Measurements from ENCODE around the gene PRKAG2.

The PRKAG2 gene

DNA sequence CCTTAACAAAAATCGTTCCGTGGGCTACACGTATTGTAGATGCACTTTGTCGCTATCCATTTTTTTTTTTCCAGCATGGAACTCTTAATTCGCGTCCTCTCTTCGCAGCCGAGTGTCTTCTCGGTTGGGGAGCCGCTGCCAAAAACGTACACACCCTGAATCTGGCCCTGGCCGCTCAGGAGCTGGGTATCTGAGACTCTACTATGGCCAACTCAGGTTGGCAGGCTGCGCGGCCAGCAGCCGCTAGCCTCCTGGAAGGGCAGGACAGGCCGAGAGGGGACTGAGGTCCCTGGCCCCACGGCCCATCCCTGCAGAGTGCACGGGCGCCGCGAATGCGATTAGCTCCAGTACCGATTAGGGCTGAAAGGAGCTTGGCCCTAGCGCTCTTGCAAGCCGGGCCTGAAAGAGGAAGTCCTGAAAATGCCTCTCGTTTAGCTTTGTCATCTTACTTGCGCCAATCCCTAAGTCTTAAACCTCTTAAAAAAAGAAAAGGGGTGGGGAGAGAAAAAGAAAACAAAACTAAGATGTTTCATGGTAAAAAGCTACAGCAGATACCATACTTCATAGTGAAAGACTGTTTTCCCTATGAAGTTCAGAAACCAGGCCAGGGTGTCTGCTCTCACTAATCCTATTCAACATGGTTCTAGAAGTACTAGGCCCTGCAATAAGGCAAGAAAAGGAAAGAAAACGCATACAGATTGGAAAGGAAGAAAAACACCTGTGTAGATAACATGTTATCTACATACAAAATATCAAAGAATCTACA is 244.0 kb downstream of the PRKAG2 start:
- DNase-seq (ENCODE audit: extremely low read depth in 1 of 2, low read depth in 1 of 2): peak in 1 of 2 donors; percentile 19

GRCh38 chr7:151631953-151632749 is 244.8 kb downstream of the PRKAG2 start:
- peak; percentile 73 to 78 for DNase-seq (ENCODE audit: extremely low read depth in 1 of 2, low read depth in 1 of 2)

- no peak for DNase-seq (ENCODE audit: extremely low read depth in 1 of 2, low read depth in 1 of 2)
Measured at GRCh38 chr7:151631570-151631952, 245.4 kb downstream of the PRKAG2 start.

GRCh38 chr7:151630851-151631569 is 245.9 kb downstream of the PRKAG2 start:
- DNase-seq (ENCODE audit: extremely low read depth in 1 of 2, low read depth in 1 of 2): no peak

GRCh38 chr7:151630358-151630757 is 246.6 kb downstream of the PRKAG2 start:
- DNase-seq (ENCODE audit: extremely low read depth in 1 of 2, low read depth in 1 of 2): no peak

DNA sequence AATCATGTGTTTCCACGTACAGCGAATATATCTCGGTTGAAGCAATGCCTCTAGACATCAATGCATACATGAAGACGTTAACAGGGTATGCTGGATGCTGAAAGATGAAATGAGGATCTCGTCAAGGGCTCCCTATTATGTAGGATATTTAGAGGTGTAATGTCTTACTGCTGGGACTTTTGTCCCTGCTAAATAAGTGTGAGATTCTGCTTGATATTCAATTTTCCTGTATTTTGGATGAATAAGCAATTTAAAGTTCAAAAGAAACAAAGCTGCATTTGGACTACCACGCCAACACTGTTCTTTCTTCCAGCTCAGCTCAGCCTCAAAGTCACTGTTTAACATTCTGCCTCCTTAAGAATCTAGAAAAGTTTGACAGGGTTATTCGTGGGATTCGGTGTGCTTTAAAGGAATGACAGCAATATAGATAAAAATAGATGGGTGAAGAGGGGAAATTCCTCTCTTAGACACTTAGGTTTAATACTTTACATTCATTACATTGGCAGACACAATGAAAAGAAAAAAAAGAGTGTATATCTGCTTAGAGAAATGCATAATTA is 247.1 kb downstream of the PRKAG2 start:
- DNase-seq (ENCODE audit: extremely low read depth in 1 of 2, low read depth in 1 of 2): no peak

- no peak for DNase-seq (ENCODE audit: extremely low read depth in 1 of 2, low read depth in 1 of 2)
Measured at GRCh38 chr7:151628846-151629604, 247.9 kb downstream of the PRKAG2 start.

DNA sequence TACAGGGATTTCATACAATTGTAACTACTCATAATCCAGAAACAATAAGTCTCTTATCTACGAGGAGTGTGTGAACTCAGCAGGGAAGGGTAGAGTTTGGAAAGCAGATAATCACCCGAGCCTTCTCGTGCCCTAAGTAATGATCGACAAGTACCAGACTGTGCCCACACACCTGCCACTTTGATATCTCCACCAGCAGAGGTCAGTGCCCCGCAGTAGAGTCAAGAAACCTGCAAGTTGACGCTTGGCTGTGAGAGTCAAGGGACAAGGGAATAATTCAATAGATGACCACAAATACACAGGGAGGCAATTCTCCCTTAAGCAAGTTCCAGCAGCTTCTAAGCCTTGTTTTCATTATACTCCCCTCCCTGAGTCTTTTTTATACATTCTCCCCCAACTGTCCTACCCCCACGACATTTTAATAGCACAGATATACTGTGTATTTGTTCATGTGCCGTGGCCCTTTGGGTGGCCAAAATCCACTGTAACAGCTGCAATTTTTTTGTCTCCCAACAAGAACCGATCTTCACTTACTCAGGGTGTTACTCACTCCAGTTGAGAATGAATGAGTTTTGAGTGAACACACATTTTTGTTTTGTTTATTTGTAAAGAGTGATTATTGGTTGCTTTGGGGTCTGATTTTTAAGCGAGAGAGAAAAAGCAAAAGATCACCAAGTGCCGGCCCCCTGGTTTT is 250.3 kb downstream of the PRKAG2 start:
- DNase-seq (ENCODE audit: extremely low read depth in 1 of 2, low read depth in 1 of 2): no peak

GRCh38 chr7:151625606-151626005 is 251.3 kb downstream of the PRKAG2 start:
- no peak for DNase-seq (ENCODE audit: extremely low read depth in 1 of 2, low read depth in 1 of 2)

- no peak for DNase-seq (ENCODE audit: extremely low read depth in 1 of 2, low read depth in 1 of 2)
Measured at GRCh38 chr7:151624246-151624928, 252.5 kb downstream of the PRKAG2 start.

DNA sequence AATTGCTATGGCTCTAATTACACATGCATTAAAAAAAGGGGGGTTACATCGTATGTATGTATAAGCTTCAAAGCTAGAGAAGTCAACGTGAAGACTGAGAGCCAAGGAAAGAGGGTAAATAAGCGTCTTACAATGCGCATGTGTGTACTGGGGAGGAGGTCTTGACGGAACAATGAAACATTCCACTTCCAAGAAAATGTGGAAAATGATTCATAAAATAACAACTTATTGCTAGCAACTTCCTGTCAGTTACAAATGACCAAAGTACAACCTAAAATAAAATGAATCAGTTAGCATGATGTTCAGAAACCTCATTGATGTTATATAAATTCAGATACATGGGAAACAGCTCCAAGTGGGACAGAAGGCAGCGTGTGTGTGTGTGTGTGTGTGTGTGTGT is 253.1 kb downstream of the PRKAG2 start:
- no peak for DNase-seq (ENCODE audit: extremely low read depth in 1 of 2, low read depth in 1 of 2)

DNA sequence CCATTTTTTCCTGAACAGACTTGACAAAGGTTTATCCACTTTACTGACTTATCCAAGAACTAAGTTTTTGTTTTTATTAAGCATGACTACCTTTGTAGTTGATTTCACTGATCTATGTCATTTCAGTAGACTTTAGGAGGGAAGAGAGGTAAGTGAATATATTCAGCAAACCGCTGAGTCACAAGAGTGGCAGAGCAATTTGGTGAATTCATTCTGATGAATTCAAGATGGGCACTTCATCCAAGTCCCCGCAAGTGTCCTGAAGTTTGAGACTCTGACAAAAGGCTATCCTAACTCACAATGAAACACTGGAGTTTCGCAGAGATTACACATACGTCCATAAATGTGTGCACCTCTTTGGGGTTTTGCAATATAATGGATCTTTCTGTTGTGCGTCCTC is 255.0 kb downstream of the PRKAG2 start:
- no peak for DNase-seq (ENCODE audit: extremely low read depth in 1 of 2, low read depth in 1 of 2)

DNA sequence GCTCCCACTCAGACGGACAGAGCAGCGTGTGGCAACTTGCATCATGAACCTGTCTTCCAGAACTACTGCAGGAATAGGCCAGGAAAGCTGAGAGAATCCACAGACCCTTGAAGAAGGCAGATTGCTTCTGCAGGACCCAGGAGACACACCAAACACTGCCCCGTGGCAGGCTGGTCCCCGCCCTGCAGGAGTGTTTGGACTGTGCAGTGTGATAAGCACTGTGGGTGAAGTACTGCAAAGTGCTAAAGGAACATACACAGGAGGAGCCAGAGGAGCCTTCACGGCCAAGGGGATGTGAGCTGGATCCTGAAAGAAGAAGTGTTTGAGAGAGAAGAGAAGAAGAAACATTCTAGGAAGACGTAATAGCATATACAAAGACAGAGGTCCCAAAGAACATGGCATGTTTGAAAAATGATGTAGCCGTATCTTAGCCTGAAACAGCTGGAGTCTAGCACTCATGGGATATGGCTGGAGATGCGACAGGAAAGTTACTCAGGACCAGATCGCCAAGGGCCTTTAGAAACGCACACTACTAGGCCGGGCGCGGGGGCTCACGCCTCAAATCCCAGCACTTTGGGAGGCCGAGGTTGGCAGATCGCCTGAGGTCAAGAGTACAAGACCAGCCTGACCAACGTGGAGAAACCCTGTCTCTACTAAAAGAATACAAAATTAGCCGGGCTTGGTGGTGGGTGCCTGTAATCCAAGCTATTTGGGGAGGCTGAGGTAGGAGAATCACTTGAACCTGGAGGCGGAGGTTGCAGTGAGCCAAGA is 260.3 kb downstream of the PRKAG2 start:
- no peak for DNase-seq (ENCODE audit: extremely low read depth in 1 of 2, low read depth in 1 of 2)

DNA sequence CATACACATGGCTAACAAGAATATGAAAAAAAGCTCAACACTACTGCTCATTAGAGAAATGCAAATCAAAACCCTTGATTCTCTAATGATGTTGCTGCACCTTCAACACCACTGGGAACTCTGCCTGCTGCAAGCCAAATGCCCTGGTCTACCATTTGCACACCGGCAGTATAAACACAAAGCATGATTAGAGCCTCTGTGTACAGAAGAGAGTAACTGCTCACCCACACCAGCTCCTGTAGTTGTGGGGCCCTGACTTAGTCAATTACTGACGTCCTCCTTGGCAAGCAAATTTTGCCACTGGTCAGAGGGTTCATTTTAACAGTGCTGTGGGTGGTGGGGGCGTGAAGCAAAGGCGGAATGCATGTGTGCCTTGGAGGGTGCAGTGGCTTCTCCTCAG is 261.1 kb downstream of the PRKAG2 start:
- no peak for DNase-seq (ENCODE audit: extremely low read depth in 1 of 2, low read depth in 1 of 2)

DNA sequence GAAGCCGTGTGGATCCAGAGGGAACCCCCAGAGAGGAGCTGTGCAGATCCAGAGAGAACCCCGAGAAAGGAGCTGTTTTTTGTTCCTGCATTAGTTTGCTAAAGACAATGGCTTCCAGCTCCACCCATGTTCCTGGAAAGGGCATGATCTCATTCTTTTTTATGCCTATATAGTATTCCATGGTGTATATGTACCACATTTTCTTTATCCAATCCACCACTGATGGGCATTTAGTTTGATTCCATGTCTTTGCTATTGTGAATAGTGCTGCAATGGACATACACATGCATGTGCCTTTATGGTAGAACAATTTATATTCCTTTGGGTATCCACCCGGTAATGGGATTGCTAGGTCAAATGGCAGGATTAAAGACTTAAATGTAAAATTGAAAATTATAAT is 261.9 kb downstream of the PRKAG2 start:
- DNase-seq (ENCODE audit: extremely low read depth in 1 of 2, low read depth in 1 of 2): no peak

- no peak for DNase-seq (ENCODE audit: extremely low read depth in 1 of 2, low read depth in 1 of 2)
Measured at GRCh38 chr7:151614019-151614418, 262.9 kb downstream of the PRKAG2 start.

DNA sequence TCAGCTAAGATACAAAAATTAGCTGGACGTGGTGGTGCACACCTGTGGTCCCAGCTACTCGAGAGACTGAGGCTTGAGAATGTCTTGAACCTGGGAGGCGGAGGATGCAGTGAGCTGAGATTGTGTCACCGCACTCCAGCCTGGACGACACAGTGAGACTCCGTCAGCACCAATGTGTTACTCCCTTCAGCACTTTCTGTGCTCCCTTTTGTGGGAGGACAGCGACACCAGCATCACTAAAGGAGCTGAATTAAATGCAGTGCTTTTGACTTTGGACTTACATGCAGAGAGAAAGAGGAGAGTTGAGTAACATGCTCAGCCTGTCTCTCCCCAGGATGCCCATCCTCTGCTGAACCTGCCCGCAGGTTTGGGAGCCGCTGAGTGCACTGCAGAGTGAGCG is 265.0 kb downstream of the PRKAG2 start:
- no peak for DNase-seq (ENCODE audit: extremely low read depth in 1 of 2, low read depth in 1 of 2)

GRCh38 chr7:151611041-151611440 is 265.9 kb downstream of the PRKAG2 start:
- DNase-seq (ENCODE audit: extremely low read depth in 1 of 2, low read depth in 1 of 2): no peak
